Measurements from ENCODE around the gene GNAS. TPM values are rescaled to one million over a fixed set of nuclear protein-coding genes. Genes with fewer than 3 reads are reported as not detected.

The GNAS gene
- total RNA-seq, 2 donors from 2014 or later: 1,246 to 1,267 TPM

DNA sequence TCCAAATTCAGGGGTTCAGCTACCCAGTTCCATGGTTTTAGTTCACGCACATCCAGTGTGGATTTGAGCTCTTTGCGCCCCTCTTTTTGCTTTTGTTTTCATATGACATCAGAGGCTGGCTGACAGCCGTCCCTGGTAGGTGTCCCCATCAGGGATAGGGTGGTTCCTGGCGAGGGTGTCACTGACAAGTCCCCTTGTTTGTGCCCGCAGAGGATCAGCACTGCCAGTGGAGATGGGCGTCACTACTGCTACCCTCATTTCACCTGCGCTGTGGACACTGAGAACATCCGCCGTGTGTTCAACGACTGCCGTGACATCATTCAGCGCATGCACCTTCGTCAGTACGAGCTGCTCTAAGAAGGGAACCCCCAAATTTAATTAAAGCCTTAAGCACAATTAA lies 58.0 kb downstream of the GNAS start:
- H3K36me3 Mint-ChIP-seq (ENCODE audit: low read depth): peaks cover 60% of the 10 kb centered on the region
- WGBS, 2 experiments (ENCODE audit: insufficient coverage in 1 of 2, insufficient read length in 1 of 2): 97% methylated on average over 14 of the region's 14 CpGs
- no peaks in the 10 kb centered on the region for H3K27me3 ChIP-seq (ENCODE audit: control insufficient read depth, insufficient read depth, low read length, poor library complexity, severe bottlenecking)
- H3K27ac Mint-ChIP-seq: peak overlapping the region; percentile 60
- no peak overlapping the region for H3K27ac ChIP-seq (ENCODE audit: low read depth, low read length)
- H3K4me3 Mint-ChIP-seq: no peak overlapping the region
- peaks cover 64% of the 10 kb centered on the region for H3K36me3 ChIP-seq (ENCODE audit: control insufficient read depth, insufficient read depth, low read length)
- no peaks in the 10 kb centered on the region for H3K27me3 Mint-ChIP-seq (ENCODE audit: insufficient read depth)
- H3K4me1 Mint-ChIP-seq: no peaks in the 10 kb centered on the region
- H3K4me1 ChIP-seq (ENCODE audit: control insufficient read depth, insufficient read depth, low read length): no peaks in the 10 kb centered on the region
- no peaks in the 10 kb centered on the region for H3K9me3 Mint-ChIP-seq
- no peak overlapping the region for H3K9ac ChIP-seq (ENCODE audit: extremely low read depth, low read length, poor library complexity, severe bottlenecking)
- H3K4me3 ChIP-seq (ENCODE audit: low read length): no peak overlapping the region
- H3K9me3 ChIP-seq (ENCODE audit: control insufficient read depth, low read length): no peaks in the 10 kb centered on the region
- DNase-seq: no peak
- TF ChIP-seq, protein P1, sequence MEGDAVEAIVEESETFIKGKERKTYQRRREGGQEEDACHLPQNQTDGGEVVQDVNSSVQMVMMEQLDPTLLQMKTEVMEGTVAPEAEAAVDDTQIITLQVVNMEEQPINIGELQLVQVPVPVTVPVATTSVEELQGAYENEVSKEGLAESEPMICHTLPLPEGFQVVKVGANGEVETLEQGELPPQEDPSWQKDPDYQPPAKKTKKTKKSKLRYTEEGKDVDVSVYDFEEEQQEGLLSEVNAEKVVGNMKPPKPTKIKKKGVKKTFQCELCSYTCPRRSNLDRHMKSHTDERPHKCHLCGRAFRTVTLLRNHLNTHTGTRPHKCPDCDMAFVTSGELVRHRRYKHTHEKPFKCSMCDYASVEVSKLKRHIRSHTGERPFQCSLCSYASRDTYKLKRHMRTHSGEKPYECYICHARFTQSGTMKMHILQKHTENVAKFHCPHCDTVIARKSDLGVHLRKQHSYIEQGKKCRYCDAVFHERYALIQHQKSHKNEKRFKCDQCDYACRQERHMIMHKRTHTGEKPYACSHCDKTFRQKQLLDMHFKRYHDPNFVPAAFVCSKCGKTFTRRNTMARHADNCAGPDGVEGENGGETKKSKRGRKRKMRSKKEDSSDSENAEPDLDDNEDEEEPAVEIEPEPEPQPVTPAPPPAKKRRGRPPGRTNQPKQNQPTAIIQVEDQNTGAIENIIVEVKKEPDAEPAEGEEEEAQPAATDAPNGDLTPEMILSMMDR (conservative IDR thresholded peaks at IDR 0.05): no peak

DNA sequence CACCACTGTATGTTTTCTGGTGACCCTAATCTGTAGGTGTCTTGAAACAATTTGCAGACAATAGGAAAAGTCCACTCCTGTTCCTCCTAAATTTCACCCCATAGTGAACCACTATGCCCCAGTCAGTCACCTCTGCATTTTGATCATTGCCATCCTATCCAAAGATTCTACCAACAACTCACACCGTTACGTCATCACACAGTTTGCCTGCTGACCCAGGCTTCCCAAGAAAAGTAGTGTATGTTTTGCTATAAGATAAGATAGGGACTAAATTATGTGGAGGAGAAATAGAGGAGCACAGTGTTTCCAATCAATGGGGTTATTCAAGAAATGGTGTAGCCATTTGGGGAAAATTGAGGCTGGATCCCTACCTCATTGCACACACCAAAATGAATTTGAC lies 58.8 kb downstream of the GNAS start:
- no peaks in the 10 kb centered on the region for H3K27me3 ChIP-seq (ENCODE audit: control insufficient read depth, insufficient read depth, low read length, poor library complexity, severe bottlenecking)
- peaks cover 53% of the 10 kb centered on the region for H3K36me3 Mint-ChIP-seq (ENCODE audit: low read depth)
- no peak overlapping the region for H3K4me3 Mint-ChIP-seq
- DNase-seq: no peak
- no peak overlapping the region for H3K27ac Mint-ChIP-seq
- 100% methylated on average over 2 of the region's 2 CpGs; no CpG with 5 or more reads in 1 of the 2 experiments for WGBS, 2 experiments (ENCODE audit: insufficient coverage in 1 of 2, insufficient read length in 1 of 2)
- no peaks in the 10 kb centered on the region for H3K4me1 Mint-ChIP-seq
- H3K36me3 ChIP-seq (ENCODE audit: control insufficient read depth, insufficient read depth, low read length): peaks cover 56% of the 10 kb centered on the region
- no peaks in the 10 kb centered on the region for H3K27me3 Mint-ChIP-seq (ENCODE audit: insufficient read depth)
- TF ChIP-seq, protein P1 (conservative IDR thresholded peaks at IDR 0.05): no peak
- no peak overlapping the region for H3K9ac ChIP-seq (ENCODE audit: extremely low read depth, low read length, poor library complexity, severe bottlenecking)
- H3K9me3 Mint-ChIP-seq: no peaks in the 10 kb centered on the region
- H3K4me1 ChIP-seq (ENCODE audit: control insufficient read depth, insufficient read depth, low read length): no peaks in the 10 kb centered on the region
- H3K27ac ChIP-seq (ENCODE audit: low read depth, low read length): no peak overlapping the region
- no peak overlapping the region for H3K4me3 ChIP-seq (ENCODE audit: low read length)
- no peaks in the 10 kb centered on the region for H3K9me3 ChIP-seq (ENCODE audit: control insufficient read depth, low read length)

DNA sequence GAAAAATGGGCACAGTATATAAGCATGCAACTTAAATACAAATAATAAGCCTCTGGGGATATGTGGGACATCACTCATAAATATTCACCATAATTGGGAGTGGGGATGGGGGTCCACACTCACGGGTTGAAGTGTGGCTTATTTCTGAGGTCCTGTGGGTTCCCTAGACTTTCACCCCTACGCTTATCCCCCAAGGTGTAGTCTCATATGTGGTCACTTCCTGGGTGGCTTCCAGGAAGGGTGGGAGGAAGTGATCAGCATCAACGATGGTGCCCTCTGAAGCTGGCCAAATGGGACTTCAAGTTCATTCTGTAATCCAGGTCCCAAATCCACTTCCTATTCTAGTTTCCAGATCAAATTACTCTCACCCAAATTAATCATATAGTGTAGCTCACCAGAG lies 59.5 kb downstream of the GNAS start:
- Histone ChIP-seq H3K9ac (ENCODE audit: extremely low read depth, low read length, poor library complexity, severe bottlenecking) (no peak overlapping the region), H3K4me1 (ENCODE audit: control insufficient read depth, insufficient read depth, low read length) (no peaks in the 10 kb centered on the region), H3K9me3 (ENCODE audit: control insufficient read depth, low read length) (no peaks in the 10 kb centered on the region), H3K36me3 (ENCODE audit: control insufficient read depth, insufficient read depth, low read length) (peaks cover 51% of the 10 kb centered on the region), H3K4me3 (ENCODE audit: low read length) (no peak overlapping the region), H3K27ac (ENCODE audit: low read depth, low read length) (no peak overlapping the region), H3K27me3 (ENCODE audit: control insufficient read depth, insufficient read depth, low read length, poor library complexity, severe bottlenecking) (no peaks in the 10 kb centered on the region)
- no peak for DNase-seq
- Mint-ChIP-seq H3K27ac (no peak overlapping the region), H3K9me3 (no peaks in the 10 kb centered on the region), H3K36me3 (ENCODE audit: low read depth) (peaks cover 49% of the 10 kb centered on the region), H3K4me3 (no peak overlapping the region), H3K4me1 (no peaks in the 10 kb centered on the region), H3K27me3 (ENCODE audit: insufficient read depth) (no peaks in the 10 kb centered on the region)
- TF ChIP-seq, protein P1 (conservative IDR thresholded peaks at IDR 0.05): no peak
- 97 to 100% methylated on average over 1 to 3 of the region's 3 CpGs for WGBS, 2 experiments (ENCODE audit: insufficient coverage in 1 of 2, insufficient read length in 1 of 2)
